ENCODE results near the gene IQCC. TPM values are rescaled to one million over a fixed set of nuclear protein-coding genes. Genes with fewer than 3 reads are reported as not detected.

The IQCC gene
- total RNA-seq, 6 experiments from 2014 or later = 0.27 to 0.87 (median 0.41) TPM

GRCh38 chr1:32197837-32198236 lies 7.6 kb upstream of the IQCC start:
- WGBS (ENCODE audit: insufficient coverage, low coverage, low lambda C conversion rate, missing lambda C conversion rate) = 66% methylated on average over 4 of the region's 6 CpGs
- no peak overlapping the region for H3K27ac ChIP-seq
- no peak for TF ChIP-seq CTCF (IDR thresholded peaks at IDR 0.05)
- TF ChIP-seq POLR2A (IDR thresholded peaks at IDR 0.05) = no peak
- peaks cover 13 to 42% (median 27%) of the 10 kb centered on the region in 4 donors for H3K36me3 ChIP-seq
- H3K4me3 ChIP-seq = no peak overlapping the region
- no peak for ATAC-seq
- DNase-seq = peak in 1 of 3 donors; percentile 48
- peaks cover 0 to 17% (median 7%) of the 10 kb centered on the region in 4 donors for H3K4me1 ChIP-seq
- no peaks in the 10 kb centered on the region for H3K9me3 ChIP-seq
- H3K27me3 ChIP-seq = no peaks in the 10 kb centered on the region
- intact Hi-C loops (cut with DNase I) = no loop called here

- Histone ChIP-seq H3K36me3 (peaks cover 13 to 36% (median 22%) of the 10 kb centered on the region in 4 donors), H3K27me3 (no peaks in the 10 kb centered on the region), H3K4me3 (no peak overlapping the region), H3K9me3 (no peaks in the 10 kb centered on the region), H3K27ac (no peak overlapping the region), H3K4me1 (peaks cover 0 to 17% (median 7%) of the 10 kb centered on the region in 4 donors)
- DNase-seq (peak in 1 of 3 donors; percentile 22), ATAC-seq (no peak)
- WGBS (ENCODE audit: insufficient coverage, low coverage, low lambda C conversion rate, missing lambda C conversion rate) = 57% methylated on average over 2 of the region's 3 CpGs
- intact Hi-C loops (cut with DNase I) = no loop called here
- TF ChIP-seq POLR2A (IDR thresholded peaks at IDR 0.05) = no peak
- no peak for TF ChIP-seq CTCF (IDR thresholded peaks at IDR 0.05)
These were observed 7.0 kb upstream of the IQCC start for GRCh38 chr1:32198237-32199042.

- ATAC-seq = no peak
- 80% methylated on average over 1 of the region's 4 CpGs for WGBS (ENCODE audit: insufficient coverage, low coverage, low lambda C conversion rate, missing lambda C conversion rate)
These were observed 6.3 kb upstream of the IQCC start for GRCh38 chr1:32199043-32199716.

GRCh38 chr1:32199717-32200072 lies 5.8 kb upstream of the IQCC start:
- DNase-seq = peak; percentile 70 to 85 (median 85)
- ATAC-seq = peak; percentile 60 to 82 (median 78)
- no peak overlapping the region for H3K4me3 ChIP-seq
- H3K4me1 ChIP-seq = peaks cover 0 to 17% (median 7%) of the 10 kb centered on the region in 4 donors
- intact Hi-C loops (cut with DNase I) = no loop called here
- H3K27ac ChIP-seq = no peak overlapping the region
- peaks cover 4 to 23% (median 12%) of the 10 kb centered on the region in 4 donors for H3K36me3 ChIP-seq
- TF ChIP-seq POLR2A (IDR thresholded peaks at IDR 0.05) (no peak), CTCF (IDR thresholded peaks at IDR 0.05) (no peak)
- H3K27me3 ChIP-seq = no peaks in the 10 kb centered on the region
- 0% methylated on average over 1 of the region's 6 CpGs for WGBS (ENCODE audit: insufficient coverage, low coverage, low lambda C conversion rate, missing lambda C conversion rate)
- H3K9me3 ChIP-seq = no peaks in the 10 kb centered on the region

More at GRCh38 chr1:32199043-32199716, 6.3 kb upstream of the IQCC start:
- intact Hi-C loops (cut with DNase I) = no loop called here
- no peaks in the 10 kb centered on the region for H3K9me3 ChIP-seq
- no peak for TF ChIP-seq CTCF (IDR thresholded peaks at IDR 0.05)
- TF ChIP-seq POLR2A (IDR thresholded peaks at IDR 0.05) = no peak
- no peak overlapping the region for H3K27ac ChIP-seq
- H3K36me3 ChIP-seq = peaks cover 9 to 28% (median 16%) of the 10 kb centered on the region in 4 donors
- no peaks in the 10 kb centered on the region for H3K27me3 ChIP-seq
- H3K4me1 ChIP-seq = peaks cover 0 to 17% (median 7%) of the 10 kb centered on the region in 4 donors
- H3K4me3 ChIP-seq = no peak overlapping the region
- no peak for DNase-seq

Data from right lobe of liver (tissue), 6 donors.